OCI-LY1 (cell line): ENCODE results near the gene C1QC.

Experiments used
- H2AFZ ChIP-seq: fragments of 200-600 bp; sonication (generic), shearing (Covaris generic); 2 replicates; pipeline ENCODE4 v1.6.0; 2014; ENCODE audit warnings: antibody characterized with exemption, mild to moderate bottlenecking, low read length
- H3F3A ChIP-seq: fragments of 200-600 bp; sonication (generic), shearing (Covaris generic); 2 replicates; pipeline ENCODE4 v1.6.0; 2014; ENCODE audit warnings: mild to moderate bottlenecking, antibody characterized with exemption, low read length, moderate library complexity; ENCODE audit not compliant: insufficient read depth
- H3K27ac ChIP-seq: fragments of 200-600 bp; sonication (generic); 2 replicates; pipeline ENCODE4 v1.5.1; 2014; ENCODE audit warnings: low read length, mixed run types, mild to moderate bottlenecking, low read depth; ENCODE audit not compliant: poor library complexity, severe bottlenecking
- H3K27me3 ChIP-seq: fragments of 200-600 bp; sonication (generic); 2 replicates; pipeline ENCODE4 v1.6.0; 2014; ENCODE audit warnings: antibody characterized with exemption, mild to moderate bottlenecking, low read length, moderate library complexity; ENCODE audit not compliant: insufficient read depth
- H3K36me3 ChIP-seq: fragments of 200-600 bp; sonication (generic); 2 replicates; pipeline ENCODE4 v1.6.1; 2014; ENCODE audit warnings: mild to moderate bottlenecking, antibody characterized with exemption, low read length, moderate library complexity, mixed read lengths; ENCODE audit not compliant: insufficient read depth
- H3K4me1 ChIP-seq: fragments of 200-600 bp; sonication (generic); 2 replicates; pipeline ENCODE4 v1.5.1; 2014; ENCODE audit warnings: mild to moderate bottlenecking, low read length, moderate library complexity; ENCODE audit not compliant: insufficient read depth, severe bottlenecking
- H3K4me2 ChIP-seq: fragments of 200-600 bp; sonication (generic), shearing (Covaris generic); 2 replicates; pipeline ENCODE4 v1.6.1; 2014; ENCODE audit warnings: low read length
- H3K4me3 ChIP-seq: fragments of 200-600 bp; sonication (generic); 2 replicates; pipeline ENCODE4 v1.5.1; 2014; ENCODE audit warnings: low read length, low read depth, mild to moderate bottlenecking, mixed read lengths; ENCODE audit not compliant: poor library complexity, severe bottlenecking
- H3K79me2 ChIP-seq: fragments of 200-600 bp; shearing (Covaris generic); 2 replicates; pipeline ENCODE4 v1.6.1; 2016; ENCODE audit warnings: mixed run types, low read length, mixed read lengths; ENCODE audit not compliant: insufficient read depth
- H3K9ac ChIP-seq: fragments of 200-600 bp; sonication (generic), shearing (Covaris generic); 2 replicates; pipeline ENCODE4 v1.6.1; 2014; ENCODE audit warnings: mild to moderate bottlenecking, low read length, mixed read lengths
- H3K9me2 ChIP-seq: fragments of 200-600 bp; sonication (generic), shearing (Covaris generic); 2 replicates; pipeline ENCODE4 v1.6.1; 2014; ENCODE audit warnings: low read depth, mild to moderate bottlenecking, low read length, mixed read lengths
- H3K9me3 ChIP-seq: fragments of 200-600 bp; shearing (Covaris generic); 2 replicates; pipeline ENCODE4 v1.6.1; 2014; ENCODE audit warnings: low read length, mixed read lengths
- H4K20me1 ChIP-seq: fragments of 200-600 bp; sonication (generic), shearing (Covaris generic); 2 replicates; pipeline ENCODE4 v1.6.0; 2016; ENCODE audit warnings: mild to moderate bottlenecking, low read length; ENCODE audit not compliant: insufficient read depth
- EZH2 ChIP-seq: fragments of 200-600 bp; sonication (generic), shearing (Covaris generic); IDR thresholded peaks from 2 replicates; pipeline ENCODE4 v1.8.0; 2017; ENCODE audit warnings: borderline replicate concordance, mixed run types, mild to moderate bottlenecking, antibody characterized with exemption, low read length, moderate library complexity, mixed read lengths
- TF ChIP-seq, protein P1 (sequence below): fragments of 200-600 bp; sonication (generic), shearing (Covaris generic); IDR thresholded peaks from 2 replicates; pipeline ENCODE4 v1.5.1; 2017; ENCODE audit warnings: mild to moderate bottlenecking, antibody characterized with exemption, low read length, moderate library complexity, mixed read lengths

C1QC gene

DNA sequence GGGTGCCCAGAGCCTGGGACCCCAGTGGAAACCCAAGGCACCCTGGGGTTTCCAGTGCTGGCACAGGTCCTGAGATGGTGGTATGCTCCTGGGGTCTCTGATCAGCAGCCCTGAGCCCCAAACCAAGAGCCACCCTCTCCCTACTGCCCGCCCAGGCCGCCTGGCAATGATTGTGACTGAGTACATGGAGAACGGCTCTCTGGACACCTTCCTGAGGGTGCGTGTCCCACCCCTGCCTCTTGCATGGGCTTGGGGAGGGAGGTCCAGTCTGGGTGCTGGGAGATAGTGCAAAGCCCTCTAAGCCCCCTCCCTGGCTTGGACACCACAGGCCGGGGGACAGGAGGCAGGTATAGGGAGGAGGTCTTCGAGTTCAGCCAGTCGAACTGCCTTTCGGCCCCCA lies 45.4 kb upstream of the C1QC start:
- H4K20me1 ChIP-seq, result no peaks in the 10 kb centered on the region
- no peaks in the 10 kb centered on the region for H3F3A ChIP-seq
- H3K9ac ChIP-seq, result no peak overlapping the region
- H3K4me1 ChIP-seq, result no peaks in the 10 kb centered on the region
- no peak overlapping the region for H3K4me3 ChIP-seq
- H3K9me3 ChIP-seq, result no peaks in the 10 kb centered on the region
- H3K79me2 ChIP-seq, result no peaks in the 10 kb centered on the region
- H2AFZ ChIP-seq, result no peak overlapping the region
- TF ChIP-seq, protein P1, sequence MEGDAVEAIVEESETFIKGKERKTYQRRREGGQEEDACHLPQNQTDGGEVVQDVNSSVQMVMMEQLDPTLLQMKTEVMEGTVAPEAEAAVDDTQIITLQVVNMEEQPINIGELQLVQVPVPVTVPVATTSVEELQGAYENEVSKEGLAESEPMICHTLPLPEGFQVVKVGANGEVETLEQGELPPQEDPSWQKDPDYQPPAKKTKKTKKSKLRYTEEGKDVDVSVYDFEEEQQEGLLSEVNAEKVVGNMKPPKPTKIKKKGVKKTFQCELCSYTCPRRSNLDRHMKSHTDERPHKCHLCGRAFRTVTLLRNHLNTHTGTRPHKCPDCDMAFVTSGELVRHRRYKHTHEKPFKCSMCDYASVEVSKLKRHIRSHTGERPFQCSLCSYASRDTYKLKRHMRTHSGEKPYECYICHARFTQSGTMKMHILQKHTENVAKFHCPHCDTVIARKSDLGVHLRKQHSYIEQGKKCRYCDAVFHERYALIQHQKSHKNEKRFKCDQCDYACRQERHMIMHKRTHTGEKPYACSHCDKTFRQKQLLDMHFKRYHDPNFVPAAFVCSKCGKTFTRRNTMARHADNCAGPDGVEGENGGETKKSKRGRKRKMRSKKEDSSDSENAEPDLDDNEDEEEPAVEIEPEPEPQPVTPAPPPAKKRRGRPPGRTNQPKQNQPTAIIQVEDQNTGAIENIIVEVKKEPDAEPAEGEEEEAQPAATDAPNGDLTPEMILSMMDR, result no peak
- no peak for TF ChIP-seq EZH2
- no peaks in the 10 kb centered on the region; the same call in 1 of the 2 replicates for H3K27me3 ChIP-seq
- H3K4me2 ChIP-seq, result no peak overlapping the region
- H3K27ac ChIP-seq, result no peak overlapping the region
- H3K9me2 ChIP-seq, result no peaks in the 10 kb centered on the region
- no peaks in the 10 kb centered on the region for H3K36me3 ChIP-seq

DNA sequence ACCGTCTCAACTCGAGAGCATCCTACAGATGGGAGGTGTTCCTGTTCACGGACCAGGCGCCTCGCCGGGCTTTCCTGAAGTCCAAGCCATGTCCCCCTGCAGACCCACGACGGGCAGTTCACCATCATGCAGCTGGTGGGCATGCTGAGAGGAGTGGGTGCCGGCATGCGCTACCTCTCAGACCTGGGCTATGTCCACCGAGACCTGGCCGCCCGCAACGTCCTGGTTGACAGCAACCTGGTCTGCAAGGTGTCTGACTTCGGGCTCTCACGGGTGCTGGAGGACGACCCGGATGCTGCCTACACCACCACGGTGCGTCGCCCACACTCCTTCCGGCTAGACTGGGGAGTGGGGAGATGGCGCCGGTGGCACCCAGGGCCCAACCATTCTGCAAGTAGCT lies 44.7 kb upstream of the C1QC start:
- no peaks in the 10 kb centered on the region for H4K20me1 ChIP-seq

DNA sequence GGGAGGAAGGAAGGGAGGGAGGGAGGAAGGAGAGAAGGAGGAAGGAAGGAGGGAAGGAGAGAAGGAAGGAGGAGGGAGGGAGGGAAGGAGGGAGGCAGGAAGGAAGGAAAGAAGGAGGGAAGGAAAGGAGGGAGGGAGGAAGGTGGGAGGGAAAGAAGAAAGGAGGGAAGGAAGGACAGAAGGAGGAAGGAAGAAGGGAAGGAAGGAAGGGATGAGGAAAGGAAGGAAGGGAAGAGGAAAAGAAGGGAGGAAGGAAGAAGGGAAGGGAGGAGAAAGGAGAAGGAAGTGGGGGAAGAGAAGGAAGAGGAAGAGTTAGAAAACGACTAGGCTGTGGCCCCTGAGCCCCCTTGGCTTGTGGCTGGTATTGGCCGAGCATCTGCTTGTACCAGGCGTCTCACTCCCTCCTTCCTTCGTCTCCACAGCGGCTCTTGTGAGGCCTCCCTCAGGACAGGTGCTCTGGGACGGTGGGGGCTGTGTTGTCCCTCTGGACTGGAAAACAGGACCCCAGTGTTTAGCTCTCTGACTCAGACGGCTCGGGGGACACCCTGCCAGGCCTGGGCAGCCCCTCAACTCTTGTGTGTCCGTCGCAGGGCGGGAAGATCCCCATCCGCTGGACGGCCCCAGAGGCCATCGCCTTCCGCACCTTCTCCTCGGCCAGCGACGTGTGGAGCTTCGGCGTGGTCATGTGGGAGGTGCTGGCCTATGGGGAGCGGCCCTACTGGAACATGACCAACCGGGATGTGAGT lies 43.2 kb upstream of the C1QC start:
- Histone ChIP-seq H3K9me3 (no peaks in the 10 kb centered on the region), H3K27me3 (no peaks in the 10 kb centered on the region; the same call in 1 of the 2 replicates), H3K27ac (no peak overlapping the region), H3K4me3 (no peak overlapping the region), H3K4me1 (no peaks in the 10 kb centered on the region), H3K79me2 (no peaks in the 10 kb centered on the region), H3K36me3 (no peaks in the 10 kb centered on the region), H4K20me1 (no peaks in the 10 kb centered on the region), H3K4me2 (no peak overlapping the region), H2AFZ (no peak overlapping the region), H3K9me2 (no peaks in the 10 kb centered on the region), H3F3A (no peaks in the 10 kb centered on the region), H3K9ac (no peak overlapping the region)
- TF ChIP-seq EZH2, result no peak
- TF ChIP-seq, protein P1, result no peak

More for the DNA sequence above, 44.7 kb upstream of the C1QC start:
- no peak for TF ChIP-seq EZH2
- TF ChIP-seq, protein P1, result no peak
- no peaks in the 10 kb centered on the region for H3F3A ChIP-seq
- no peaks in the 10 kb centered on the region for H3K79me2 ChIP-seq
- H2AFZ ChIP-seq, result no peak overlapping the region
- no peak overlapping the region for H3K9ac ChIP-seq
- no peaks in the 10 kb centered on the region; the same call in 1 of the 2 replicates for H3K27me3 ChIP-seq
- no peaks in the 10 kb centered on the region for H3K36me3 ChIP-seq
- H3K4me3 ChIP-seq, result no peak overlapping the region
- H3K4me2 ChIP-seq, result no peak overlapping the region
- no peaks in the 10 kb centered on the region for H3K4me1 ChIP-seq
- H3K27ac ChIP-seq, result no peak overlapping the region
- H3K9me3 ChIP-seq, result no peaks in the 10 kb centered on the region
- no peaks in the 10 kb centered on the region for H3K9me2 ChIP-seq
